Osteocyte (in vitro differentiated cells): ENCODE data around the gene MYO3A. TPM values are rescaled to one million over a fixed set of nuclear protein-coding genes. Genes with fewer than 3 reads are reported as not detected.
"Not testable (repeated sequence)": the region's sequence is repeated elsewhere in the genome, so short reads cannot be mapped to it uniquely, and the experiment has no call there.

Experiments used
- DNase-seq: peaks from one replicate; pipeline ENCODE4 v3.0.0; 2021; ENCODE audit warnings: mixed read lengths; ENCODE audit not compliant: unreplicated experiment; ENCODE audit errors: extremely low spot score
- H3K27ac Mint-ChIP-seq: one replicate; pipeline ENCODE4 v1.8.0; 2021; ENCODE audit warnings: mild to moderate bottlenecking, mixed read lengths; ENCODE audit not compliant: unreplicated experiment
- H3K27me3 Mint-ChIP-seq: one replicate; pipeline ENCODE4 v1.8.0; 2021; ENCODE audit warnings: mixed read lengths; ENCODE audit not compliant: unreplicated experiment
- H3K36me3 Mint-ChIP-seq: one replicate; pipeline ENCODE4 v1.8.0; 2021; ENCODE audit warnings: mixed read lengths; ENCODE audit not compliant: unreplicated experiment
- H3K4me1 Mint-ChIP-seq: one replicate; pipeline ENCODE4 v1.8.0; 2021; ENCODE audit warnings: mixed read lengths; ENCODE audit not compliant: unreplicated experiment
- H3K4me3 Mint-ChIP-seq: one replicate; pipeline ENCODE4 v1.8.0; 2021; ENCODE audit warnings: mild to moderate bottlenecking, moderate library complexity, mixed read lengths; ENCODE audit not compliant: unreplicated experiment
- H3K9me3 Mint-ChIP-seq: one replicate; pipeline ENCODE4 v1.8.0; 2021; ENCODE audit warnings: mixed read lengths; ENCODE audit not compliant: unreplicated experiment
- total RNA-seq: library from RNA; stranded (reverse); gene quantifications from 2 replicates; pipeline ENCODE4 v1.2.1, GENCODE V29; 2021
- TF ChIP-seq, protein P1 (sequence below): fragments of 200-600 bp; sonication (generic); IDR thresholded peaks from 2 replicates; pipeline ENCODE4 v1.5.0; 2021; ENCODE audit warnings: antibody characterized with exemption, mild to moderate bottlenecking, moderate library complexity

MYO3A gene
- total RNA-seq, 1 donor from 2014 or later, result not detected

DNA sequence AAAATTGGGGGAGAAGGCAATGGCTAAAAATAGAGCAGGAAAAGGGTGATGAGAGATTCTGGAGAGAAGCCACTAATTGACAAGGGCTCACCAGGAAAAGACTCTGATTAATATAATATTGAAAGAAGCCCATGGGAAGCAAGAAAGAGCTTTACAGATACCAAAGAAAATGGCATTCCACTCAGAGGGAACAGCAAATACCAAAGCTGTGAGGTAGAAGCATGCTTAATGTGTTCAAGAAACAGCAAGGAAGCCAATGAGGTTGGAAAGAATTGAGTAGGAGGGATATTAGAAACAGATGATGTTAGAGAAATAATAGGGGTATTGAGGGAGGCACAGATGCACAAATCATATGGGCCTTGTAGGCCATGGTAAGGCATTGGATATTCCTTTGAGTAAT lies 130.1 kb downstream of the MYO3A start:
- no peaks in the 10 kb centered on the region for H3K27me3 Mint-ChIP-seq

DNA sequence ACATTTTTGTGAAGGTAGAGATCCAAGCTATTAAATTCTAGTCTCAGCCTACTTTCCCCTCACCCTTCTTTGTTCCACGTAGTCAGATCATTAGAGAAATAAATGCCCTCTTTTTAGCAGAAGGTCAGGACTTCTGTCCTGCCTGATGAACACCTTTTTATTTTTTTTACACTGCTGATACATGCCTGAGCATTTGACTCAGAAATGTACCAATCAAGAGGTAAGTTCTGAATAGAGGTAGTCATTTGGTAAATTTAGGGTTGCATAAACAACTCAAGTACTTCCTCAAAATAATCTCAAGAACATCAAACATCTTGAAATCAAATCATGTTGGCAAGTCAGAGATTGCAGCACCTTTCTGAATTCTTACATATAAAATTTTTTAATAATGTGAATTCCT lies 133.7 kb downstream of the MYO3A start:
- no peak for DNase-seq
- Mint-ChIP-seq H3K9me3 (no peaks in the 10 kb centered on the region), H3K4me3 (no peak overlapping the region), H3K36me3 (no peaks in the 10 kb centered on the region), H3K4me1 (no peaks in the 10 kb centered on the region), H3K27me3 (peaks cover 2% of the 10 kb centered on the region), H3K27ac (no peak overlapping the region)
- TF ChIP-seq, protein P1, sequence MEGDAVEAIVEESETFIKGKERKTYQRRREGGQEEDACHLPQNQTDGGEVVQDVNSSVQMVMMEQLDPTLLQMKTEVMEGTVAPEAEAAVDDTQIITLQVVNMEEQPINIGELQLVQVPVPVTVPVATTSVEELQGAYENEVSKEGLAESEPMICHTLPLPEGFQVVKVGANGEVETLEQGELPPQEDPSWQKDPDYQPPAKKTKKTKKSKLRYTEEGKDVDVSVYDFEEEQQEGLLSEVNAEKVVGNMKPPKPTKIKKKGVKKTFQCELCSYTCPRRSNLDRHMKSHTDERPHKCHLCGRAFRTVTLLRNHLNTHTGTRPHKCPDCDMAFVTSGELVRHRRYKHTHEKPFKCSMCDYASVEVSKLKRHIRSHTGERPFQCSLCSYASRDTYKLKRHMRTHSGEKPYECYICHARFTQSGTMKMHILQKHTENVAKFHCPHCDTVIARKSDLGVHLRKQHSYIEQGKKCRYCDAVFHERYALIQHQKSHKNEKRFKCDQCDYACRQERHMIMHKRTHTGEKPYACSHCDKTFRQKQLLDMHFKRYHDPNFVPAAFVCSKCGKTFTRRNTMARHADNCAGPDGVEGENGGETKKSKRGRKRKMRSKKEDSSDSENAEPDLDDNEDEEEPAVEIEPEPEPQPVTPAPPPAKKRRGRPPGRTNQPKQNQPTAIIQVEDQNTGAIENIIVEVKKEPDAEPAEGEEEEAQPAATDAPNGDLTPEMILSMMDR, result no peak

More for the DNA sequence above, 130.1 kb downstream of the MYO3A start:
- Mint-ChIP-seq H3K9me3 (peaks cover 14% of the 10 kb centered on the region), H3K36me3 (no peaks in the 10 kb centered on the region), H3K4me1 (no peaks in the 10 kb centered on the region), H3K27ac (no peak overlapping the region), H3K4me3 (no peak overlapping the region)
- no peak for DNase-seq
- TF ChIP-seq, protein P1, result no peak

DNA sequence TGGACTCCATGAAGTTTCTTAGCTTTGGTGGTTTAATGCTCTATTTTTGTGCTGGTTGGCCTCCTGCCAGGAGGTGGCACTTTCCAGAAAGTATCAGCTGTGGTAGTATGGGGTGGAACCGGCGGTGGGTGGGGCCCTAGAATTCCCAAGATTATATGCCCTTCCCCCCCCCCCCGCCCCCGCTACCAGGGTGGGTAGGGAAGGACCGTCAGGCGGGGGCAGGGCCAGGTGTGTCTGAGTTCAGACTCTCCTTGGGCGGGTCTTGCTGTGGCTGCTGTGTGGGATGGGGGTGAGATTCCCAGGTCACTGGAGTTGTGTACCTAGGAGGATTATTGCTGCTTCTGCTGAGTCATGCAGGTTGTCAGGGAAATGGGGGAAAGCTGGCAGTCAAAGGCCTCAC lies 146.9 kb downstream of the MYO3A start:
- not testable (repeated sequence) for H3K36me3 Mint-ChIP-seq, H3K27ac Mint-ChIP-seq, H3K27me3 Mint-ChIP-seq, H3K4me3 Mint-ChIP-seq, H3K4me1 Mint-ChIP-seq, DNase-seq
- H3K9me3 Mint-ChIP-seq, result peaks cover 16% of the 10 kb centered on the region

DNA sequence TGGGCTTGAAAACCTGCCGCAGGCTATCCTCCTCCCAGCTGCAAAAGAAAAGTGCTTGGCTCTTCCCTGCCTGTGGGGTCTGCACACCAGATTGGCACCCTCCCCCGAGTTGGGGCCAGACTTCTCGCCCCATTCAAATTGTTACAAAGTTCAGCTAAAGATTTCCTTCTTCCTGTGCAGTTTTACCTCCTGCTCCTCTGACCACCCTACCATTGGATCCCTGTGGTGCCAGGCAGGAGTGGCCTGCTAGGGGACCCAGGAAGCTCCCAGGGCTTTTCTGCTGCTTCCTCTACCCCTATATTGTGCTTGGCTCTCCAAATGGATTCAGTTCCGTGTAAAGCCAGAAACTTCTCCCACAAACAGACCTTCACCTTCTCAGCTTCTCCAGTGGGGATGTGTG lies 147.4 kb downstream of the MYO3A start:
- Mint-ChIP-seq H3K4me3 (no peak overlapping the region), H3K27ac (no peak overlapping the region), H3K4me1 (no peaks in the 10 kb centered on the region), H3K9me3 (peaks cover 13% of the 10 kb centered on the region), H3K27me3 (no peaks in the 10 kb centered on the region), H3K36me3 (no peaks in the 10 kb centered on the region)
- DNase-seq, result no peak
- TF ChIP-seq, protein P1, result no peak

DNA sequence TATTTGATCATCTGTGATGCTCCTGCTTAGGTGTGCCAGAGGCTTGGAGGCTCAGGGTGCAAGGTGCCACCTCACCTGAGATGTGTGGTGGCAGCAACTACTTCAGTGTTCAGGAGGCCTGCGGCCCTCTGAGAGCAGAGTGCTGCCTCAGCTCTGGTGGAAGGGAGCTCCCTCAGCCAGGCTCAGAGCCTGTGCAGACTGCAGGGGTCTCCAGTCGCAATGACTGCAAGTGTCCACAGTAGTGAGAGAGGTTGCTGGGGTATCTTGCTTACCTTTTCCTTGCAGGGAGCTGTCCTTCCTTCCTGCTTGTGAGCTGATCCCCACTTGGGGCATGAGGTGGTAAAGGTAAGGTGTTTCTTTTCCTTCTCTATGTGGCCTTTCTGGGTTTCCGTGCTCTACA lies 151.5 kb downstream of the MYO3A start:
- Mint-ChIP-seq H3K9me3 (no peaks in the 10 kb centered on the region), H3K36me3 (no peaks in the 10 kb centered on the region), H3K27me3 (no peaks in the 10 kb centered on the region)

More for the DNA sequence above, 151.5 kb downstream of the MYO3A start:
- H3K4me3 Mint-ChIP-seq, result no peak overlapping the region
- TF ChIP-seq, protein P1, result no peak
- H3K27ac Mint-ChIP-seq, result no peak overlapping the region
- no peaks in the 10 kb centered on the region for H3K4me1 Mint-ChIP-seq
- no peak for DNase-seq
